ENCODE data around the gene USE1. TPM values are rescaled to one million over a fixed set of nuclear protein-coding genes. Genes with fewer than 3 reads are reported as not detected.

The USE1 gene
- total RNA-seq, 1 experiment from 2014 or later: 27.5 TPM

DNA sequence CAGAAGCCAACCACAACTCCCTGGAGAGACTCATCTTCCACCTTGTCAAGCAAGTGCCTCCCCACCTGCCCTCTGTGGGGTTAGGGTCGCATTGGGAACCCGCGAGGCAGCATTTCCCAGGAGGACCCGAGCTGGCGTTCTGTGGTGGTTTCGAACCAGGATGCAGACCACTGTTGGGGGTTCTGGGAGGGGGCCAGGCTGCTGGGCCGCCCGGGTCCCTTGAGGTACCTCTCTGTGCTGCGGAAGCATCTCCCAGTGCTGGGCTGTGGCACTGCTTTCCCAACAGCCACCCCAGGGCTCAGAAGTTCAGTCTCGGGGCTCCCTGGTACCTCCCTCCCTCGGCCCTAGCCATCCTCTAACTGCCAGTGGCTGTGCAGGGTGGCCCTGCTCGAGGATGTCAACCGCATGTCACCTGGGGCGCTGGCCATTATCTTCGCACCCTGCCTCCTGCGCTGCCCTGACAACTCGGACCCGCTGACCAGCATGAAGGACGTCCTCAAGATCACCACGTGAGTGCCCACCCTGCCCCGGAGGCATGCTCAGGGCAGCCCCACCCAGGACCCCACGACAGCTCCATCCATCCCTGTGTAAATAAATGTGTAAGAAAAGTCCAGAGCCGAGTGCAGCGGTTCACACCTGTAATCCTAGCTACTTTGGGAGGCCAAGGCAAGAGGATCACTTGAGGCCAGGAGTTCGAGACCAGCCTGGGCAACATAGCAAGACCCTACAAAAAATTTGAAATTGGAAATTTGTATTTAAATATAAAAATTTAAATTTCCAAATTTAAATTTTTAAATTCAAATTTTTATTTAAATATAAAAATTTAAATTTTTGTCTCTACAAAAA, 8.2 kb upstream of the USE1 start:
- Histone ChIP-seq H3K9me3 (ENCODE audit: control insufficient read depth in 1 of 2, insufficient read depth in 1 of 2, low read depth in 1 of 2, low read length in 2 of 2) (no peaks in the 10 kb centered on the region), H3K27me3 (ENCODE audit: insufficient read depth, low read length) (no peaks in the 10 kb centered on the region), H3K9ac (ENCODE audit: low read length) (no peak overlapping the region), H3K4me1 (ENCODE audit: control insufficient read depth in 1 of 2, insufficient read depth in 2 of 2, low read length in 2 of 2) (peaks cover 10 to 20% of the 10 kb centered on the region in 2 experiments; a peak in 3 of 4 replicates), H3K27ac (ENCODE audit: low read depth, low read length) (no peak overlapping the region), H3K36me3 (ENCODE audit: control insufficient read depth in 1 of 2, insufficient read depth in 2 of 2, low read length in 2 of 2) (peaks cover 14 to 17% of the 10 kb centered on the region in 2 experiments; a peak in 3 of 4 replicates), H3K9me2 (ENCODE audit: insufficient read depth) (no peaks in the 10 kb centered on the region), H3K4me3 (replicated peaks in 1 of 2; ENCODE audit: low read depth in 1 of 2, low read length in 2 of 2) (no peak overlapping the region), H4K20me1 (ENCODE audit: insufficient read depth) (no peaks in the 10 kb centered on the region), H3K4me2 (ENCODE audit: low read length) (no peak overlapping the region), H3K79me2 (ENCODE audit: insufficient read depth, low read length) (no peaks in the 10 kb centered on the region), H2AFZ (ENCODE audit: low read depth, low read length, poor library complexity, severe bottlenecking) (no peak overlapping the region)
- TF ChIP-seq FOSL1 (IDR thresholded peaks at IDR 0.05; ENCODE audit: low read depth) (no peak), SIN3A (IDR thresholded peaks at IDR 0.05; ENCODE audit: low read depth) (no peak), TCF7L2 (IDR thresholded peaks at IDR 0.05; ENCODE audit: borderline replicate concordance, extremely low read depth, insufficient read depth, insufficient read length) (no peak), RAD21 (IDR thresholded peaks at IDR 0.05; ENCODE audit: low read depth) (no peak), EZH2 (IDR thresholded peaks at IDR 0.05) (no peak), CBX3 (IDR thresholded peaks at IDR 0.05; ENCODE audit: low read depth) (no peak), SP1 (IDR thresholded peaks at IDR 0.05; ENCODE audit: low read depth) (no peak), POLR2AphosphoS5 (IDR thresholded peaks at IDR 0.05; ENCODE audit: low read depth, low read length) (no peak), ZNF274 (IDR thresholded peaks at IDR 0.05; ENCODE audit: low read depth, low read length) (no peak), SRF (IDR thresholded peaks at IDR 0.05; ENCODE audit: low read depth) (no peak), JUND (IDR thresholded peaks at IDR 0.05) (no peak), POLR2A (IDR thresholded peaks at IDR 0.05; ENCODE audit: borderline replicate concordance, extremely low read depth, insufficient read depth, insufficient read length) (no peak), CEBPB (IDR thresholded peaks at IDR 0.05; ENCODE audit: low read depth) (no peak), EGR1 (IDR thresholded peaks at IDR 0.05; ENCODE audit: low read depth) (no peak)
- TF ChIP-seq, protein P1, sequence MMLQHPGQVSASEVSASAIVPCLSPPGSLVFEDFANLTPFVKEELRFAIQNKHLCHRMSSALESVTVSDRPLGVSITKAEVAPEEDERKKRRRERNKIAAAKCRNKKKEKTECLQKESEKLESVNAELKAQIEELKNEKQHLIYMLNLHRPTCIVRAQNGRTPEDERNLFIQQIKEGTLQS (IDR thresholded peaks at IDR 0.05): no peak
- TF ChIP-seq, protein P2, sequence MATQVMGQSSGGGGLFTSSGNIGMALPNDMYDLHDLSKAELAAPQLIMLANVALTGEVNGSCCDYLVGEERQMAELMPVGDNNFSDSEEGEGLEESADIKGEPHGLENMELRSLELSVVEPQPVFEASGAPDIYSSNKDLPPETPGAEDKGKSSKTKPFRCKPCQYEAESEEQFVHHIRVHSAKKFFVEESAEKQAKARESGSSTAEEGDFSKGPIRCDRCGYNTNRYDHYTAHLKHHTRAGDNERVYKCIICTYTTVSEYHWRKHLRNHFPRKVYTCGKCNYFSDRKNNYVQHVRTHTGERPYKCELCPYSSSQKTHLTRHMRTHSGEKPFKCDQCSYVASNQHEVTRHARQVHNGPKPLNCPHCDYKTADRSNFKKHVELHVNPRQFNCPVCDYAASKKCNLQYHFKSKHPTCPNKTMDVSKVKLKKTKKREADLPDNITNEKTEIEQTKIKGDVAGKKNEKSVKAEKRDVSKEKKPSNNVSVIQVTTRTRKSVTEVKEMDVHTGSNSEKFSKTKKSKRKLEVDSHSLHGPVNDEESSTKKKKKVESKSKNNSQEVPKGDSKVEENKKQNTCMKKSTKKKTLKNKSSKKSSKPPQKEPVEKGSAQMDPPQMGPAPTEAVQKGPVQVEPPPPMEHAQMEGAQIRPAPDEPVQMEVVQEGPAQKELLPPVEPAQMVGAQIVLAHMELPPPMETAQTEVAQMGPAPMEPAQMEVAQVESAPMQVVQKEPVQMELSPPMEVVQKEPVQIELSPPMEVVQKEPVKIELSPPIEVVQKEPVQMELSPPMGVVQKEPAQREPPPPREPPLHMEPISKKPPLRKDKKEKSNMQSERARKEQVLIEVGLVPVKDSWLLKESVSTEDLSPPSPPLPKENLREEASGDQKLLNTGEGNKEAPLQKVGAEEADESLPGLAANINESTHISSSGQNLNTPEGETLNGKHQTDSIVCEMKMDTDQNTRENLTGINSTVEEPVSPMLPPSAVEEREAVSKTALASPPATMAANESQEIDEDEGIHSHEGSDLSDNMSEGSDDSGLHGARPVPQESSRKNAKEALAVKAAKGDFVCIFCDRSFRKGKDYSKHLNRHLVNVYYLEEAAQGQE (IDR thresholded peaks at IDR 0.05; ENCODE audit: low read depth): no peak
- TF ChIP-seq, protein P3, sequence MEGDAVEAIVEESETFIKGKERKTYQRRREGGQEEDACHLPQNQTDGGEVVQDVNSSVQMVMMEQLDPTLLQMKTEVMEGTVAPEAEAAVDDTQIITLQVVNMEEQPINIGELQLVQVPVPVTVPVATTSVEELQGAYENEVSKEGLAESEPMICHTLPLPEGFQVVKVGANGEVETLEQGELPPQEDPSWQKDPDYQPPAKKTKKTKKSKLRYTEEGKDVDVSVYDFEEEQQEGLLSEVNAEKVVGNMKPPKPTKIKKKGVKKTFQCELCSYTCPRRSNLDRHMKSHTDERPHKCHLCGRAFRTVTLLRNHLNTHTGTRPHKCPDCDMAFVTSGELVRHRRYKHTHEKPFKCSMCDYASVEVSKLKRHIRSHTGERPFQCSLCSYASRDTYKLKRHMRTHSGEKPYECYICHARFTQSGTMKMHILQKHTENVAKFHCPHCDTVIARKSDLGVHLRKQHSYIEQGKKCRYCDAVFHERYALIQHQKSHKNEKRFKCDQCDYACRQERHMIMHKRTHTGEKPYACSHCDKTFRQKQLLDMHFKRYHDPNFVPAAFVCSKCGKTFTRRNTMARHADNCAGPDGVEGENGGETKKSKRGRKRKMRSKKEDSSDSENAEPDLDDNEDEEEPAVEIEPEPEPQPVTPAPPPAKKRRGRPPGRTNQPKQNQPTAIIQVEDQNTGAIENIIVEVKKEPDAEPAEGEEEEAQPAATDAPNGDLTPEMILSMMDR (IDR thresholded peaks at IDR 0.05 in 2 of 3, conservative IDR thresholded peaks at IDR 0.05 in 1 of 3; ENCODE audit: borderline replicate concordance in 1 of 3, insufficient read depth in 1 of 3, low read depth in 2 of 3, low read length in 2 of 3): no peak
- TF ChIP-seq, protein P4, sequence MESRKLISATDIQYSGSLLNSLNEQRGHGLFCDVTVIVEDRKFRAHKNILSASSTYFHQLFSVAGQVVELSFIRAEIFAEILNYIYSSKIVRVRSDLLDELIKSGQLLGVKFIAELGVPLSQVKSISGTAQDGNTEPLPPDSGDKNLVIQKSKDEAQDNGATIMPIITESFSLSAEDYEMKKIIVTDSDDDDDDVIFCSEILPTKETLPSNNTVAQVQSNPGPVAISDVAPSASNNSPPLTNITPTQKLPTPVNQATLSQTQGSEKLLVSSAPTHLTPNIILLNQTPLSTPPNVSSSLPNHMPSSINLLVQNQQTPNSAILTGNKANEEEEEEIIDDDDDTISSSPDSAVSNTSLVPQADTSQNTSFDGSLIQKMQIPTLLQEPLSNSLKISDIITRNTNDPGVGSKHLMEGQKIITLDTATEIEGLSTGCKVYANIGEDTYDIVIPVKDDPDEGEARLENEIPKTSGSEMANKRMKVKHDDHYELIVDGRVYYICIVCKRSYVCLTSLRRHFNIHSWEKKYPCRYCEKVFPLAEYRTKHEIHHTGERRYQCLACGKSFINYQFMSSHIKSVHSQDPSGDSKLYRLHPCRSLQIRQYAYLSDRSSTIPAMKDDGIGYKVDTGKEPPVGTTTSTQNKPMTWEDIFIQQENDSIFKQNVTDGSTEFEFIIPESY (IDR thresholded peaks at IDR 0.05; ENCODE audit: extremely low read depth, insufficient replicate concordance, low read length): no peak
- intact Hi-C loops (cut with micrococcal nuclease): no loop called here
- ChIA-PET RAD21 (ENCODE audit: low non-redundant PET in 1 of 2, low total read pairs in 2 of 2, uncharacterized antibody in 2 of 2, unreplicated experiment in 2 of 2) (no interaction called here), POLR2A (no interaction called here), CTCF (no interaction called here)
- BruUV-seq (replicated peaks): no TSS peak
- ATAC-seq (no peak), DNase-seq (ENCODE audit: low read depth, low spot score) (no peak)

All from HCT116 (cell line).